ENCODE data around the gene GRK2. TPM values are rescaled to one million over a fixed set of nuclear protein-coding genes. Genes with fewer than 3 reads are reported as not detected.
A peak's percentile ranks its signal among the peaks of the same experiment; 100 is the strongest.

GRK2 gene
- total and polyA plus RNA-seq, 2 donors (not counting 3 experiments of a cell fraction or from before 2014, with no cell fraction given): 57.9 to 62.3 TPM

DNA sequence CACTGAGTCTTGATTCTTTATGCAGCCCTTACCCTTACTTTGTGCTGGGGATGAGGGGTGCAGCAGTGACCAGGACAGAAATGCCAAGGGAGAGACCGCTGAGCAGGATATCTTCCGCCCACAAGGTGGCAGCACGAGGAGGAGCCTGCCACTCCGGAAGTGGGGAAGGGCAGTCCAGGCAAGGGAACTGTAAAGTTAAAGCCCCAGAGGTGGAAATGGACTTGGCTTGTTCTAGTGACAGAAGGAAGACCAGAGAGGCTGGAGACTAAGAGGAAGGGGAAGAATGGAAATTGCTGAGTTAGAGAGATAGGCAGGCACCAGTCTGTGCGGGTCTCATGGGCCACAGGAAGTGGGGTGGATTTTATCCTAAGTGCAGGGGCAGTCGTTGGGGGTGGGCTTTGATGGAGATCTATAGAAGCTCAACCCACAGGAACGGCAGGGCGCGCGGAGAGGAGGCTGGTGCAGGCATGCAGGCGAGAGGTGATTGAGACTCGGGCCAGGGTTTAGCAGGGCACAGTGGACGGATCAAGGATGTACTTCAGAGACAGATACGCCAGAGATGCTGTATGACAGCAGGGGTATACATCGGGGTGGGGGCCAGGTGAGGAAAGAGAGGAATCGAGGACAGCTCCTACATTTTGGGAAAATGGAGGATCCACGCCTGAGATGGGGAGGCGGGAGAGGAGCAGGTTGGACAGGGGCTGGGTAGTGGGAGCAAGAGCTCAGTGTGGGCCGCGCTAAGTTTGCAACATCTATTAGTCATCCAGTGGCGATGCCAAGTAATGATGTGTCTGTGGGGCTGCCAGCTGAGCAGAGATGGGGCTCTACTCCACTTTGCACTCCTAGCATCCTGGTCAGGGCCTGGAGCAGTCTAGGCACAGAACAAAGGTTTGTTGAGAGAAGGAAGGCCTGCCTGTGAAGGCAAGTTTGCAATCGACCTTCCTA is 3.3 kb upstream of the GRK2 start:
- H3K9ac ChIP-seq (replicated peaks; ENCODE audit: extremely low read depth, insufficient read depth, low read length): no peak overlapping the region
- dilution Hi-C loops (cut with MboI; ENCODE audit: extremely low pct_ligation_motif_present, low sequenced_read_pairs): no loop called here
- ChIA-PET POLR2A (no interaction called here), CTCF (interaction anchor here (0.8 to 4.9 kb wide), 28 partner anchors 8 to 181 kb away, joined by 3 to 151 read pairs (median 6); partner anchors contain the start of genes ANKRD13D, CLCF1 and SSH3)
- H3K4me1 ChIP-seq (ENCODE audit: control insufficient read depth, extremely low read depth, insufficient read depth, low read length): peaks cover 13% of the 10 kb centered on the region
- no peaks in the 10 kb centered on the region for H3K36me3 ChIP-seq (ENCODE audit: control insufficient read depth in 2 of 2, extremely low read depth in 1 of 2, insufficient read depth in 2 of 2, low read length in 2 of 2)
- H3K4me3 ChIP-seq (replicated peaks in 1 of 3; ENCODE audit: insufficient read depth in 1 of 3, low read depth in 1 of 3, low read length in 3 of 3): no peak overlapping the region
- H3K27ac ChIP-seq (ENCODE audit: insufficient read depth, low read depth, low read length): no peak overlapping the region
- FAIRE-seq (peak; percentile 98), DNase-seq (ENCODE audit: low read depth, low spot score) (peak; percentile 67)
- no peaks in the 10 kb centered on the region for H3K9me1 ChIP-seq (replicated peaks; ENCODE audit: control insufficient read depth, extremely low read depth, insufficient read depth, low read length)
- BruUV-seq (replicated peaks): no TSS peak
- H2AFZ ChIP-seq (ENCODE audit: low read depth, low read length): peak overlapping the region; percentile 56
- H3K9me3 ChIP-seq (replicated peaks; ENCODE audit: control insufficient read depth, insufficient read depth, low read length): no peaks in the 10 kb centered on the region
- no peak overlapping the region for H3K4me2 ChIP-seq (ENCODE audit: insufficient read depth, low read length)
- intact Hi-C loops (cut with micrococcal nuclease): loop anchor here (1.0 to 10.0 kb wide), 6 partner anchors 23 to 242 kb away; partner anchors contain the start of genes CDK2AP2 and PITPNM1
- peaks cover 13% of the 10 kb centered on the region for H3K79me2 ChIP-seq (ENCODE audit: control insufficient read depth, insufficient read depth, low read length)
- no peaks in the 10 kb centered on the region for H4K20me1 ChIP-seq (replicated peaks; ENCODE audit: control insufficient read depth, extremely low read depth, insufficient read depth, low read length)
- no peaks in the 10 kb centered on the region for H3K27me3 ChIP-seq (ENCODE audit: control insufficient read depth in 2 of 2, insufficient read depth in 2 of 2, low read length in 2 of 2)
- peak; percentile 89 to 93 for TF ChIP-seq CTCF (IDR thresholded peaks at IDR 0.05; ENCODE audit: extremely low read depth in 1 of 2, insufficient read depth in 1 of 2, low read depth in 1 of 2, low read length in 2 of 2)
- TF ChIP-seq FOS (IDR thresholded peaks at IDR 0.05; ENCODE audit: borderline replicate concordance, insufficient read depth, low read length): no peak
- no peak for TF ChIP-seq EZH2 (IDR thresholded peaks at IDR 0.05; ENCODE audit: borderline replicate concordance, low read depth, low read length, severe bottlenecking)
- peak; percentile 37 for TF ChIP-seq POLR2AphosphoS5 (IDR thresholded peaks at IDR 0.05; ENCODE audit: insufficient read depth, low read depth, low read length)
